ENCODE results near the gene LIPA. TPM values are rescaled to one million over a fixed set of nuclear protein-coding genes. Genes with fewer than 3 reads are reported as not detected.

Gene LIPA
- total RNA-seq, 1 donor from 2014 or later, result 18.9 TPM

DNA sequence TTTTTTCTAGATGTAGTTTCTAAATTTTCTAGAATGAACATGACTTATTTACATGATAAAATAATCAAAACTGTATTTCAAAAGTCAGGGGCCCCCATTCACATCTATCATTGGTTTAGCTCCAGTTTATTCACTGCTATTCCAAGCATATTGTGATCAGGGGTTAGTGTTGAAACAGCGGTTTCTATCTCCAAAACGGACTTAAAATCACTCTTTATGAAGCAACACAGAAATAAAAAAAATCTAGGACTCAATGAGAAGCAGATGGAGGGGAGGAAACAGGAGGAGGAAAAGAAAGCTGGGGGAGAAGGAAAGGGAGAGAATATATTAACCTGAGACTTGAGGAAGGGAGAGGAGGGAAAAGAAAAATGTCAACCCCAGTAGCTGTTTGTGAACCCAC lies 29.7 kb downstream of the LIPA start:
- Mint-ChIP-seq H3K4me1 (peaks cover 27% of the 10 kb centered on the region), H3K27ac (no peak overlapping the region), H3K36me3 (peaks cover 5% of the 10 kb centered on the region), H3K9me3 (peaks cover 7% of the 10 kb centered on the region), H3K27me3 (ENCODE audit: insufficient read depth, low read depth) (no peaks in the 10 kb centered on the region), H3K4me3 (no peak overlapping the region)
- H3K27me3 ChIP-seq, result no peaks in the 10 kb centered on the region
- no peaks in the 10 kb centered on the region for H3K36me3 ChIP-seq
- no peak overlapping the region for H2AFZ ChIP-seq (replicated peaks)
- peaks cover 6% of the 10 kb centered on the region for H3F3A ChIP-seq (ENCODE audit: low read depth)
- no peak overlapping the region for H3K27ac ChIP-seq
- H3K4me2 ChIP-seq, result no peak overlapping the region
- no peaks in the 10 kb centered on the region for H3K79me2 ChIP-seq (ENCODE audit: low read depth)
- no peaks in the 10 kb centered on the region for H4K20me1 ChIP-seq (ENCODE audit: low read depth)
- no peak for TF ChIP-seq CTCF (IDR thresholded peaks at IDR 0.05)
- no peak for TF ChIP-seq EZH2phosphoT487 (IDR thresholded peaks at IDR 0.05)
- no peak for TF ChIP-seq EZH2 (IDR thresholded peaks at IDR 0.05)
- peaks cover 4% of the 10 kb centered on the region for H3K9me3 ChIP-seq (ENCODE audit: low read depth)
- no peak overlapping the region for H3K4me3 ChIP-seq
- no peak overlapping the region for H3K9ac ChIP-seq
- DNase-seq (ENCODE audit: low spot score), result no peak
- H3K4me1 ChIP-seq, result peaks cover 11% of the 10 kb centered on the region

DNA sequence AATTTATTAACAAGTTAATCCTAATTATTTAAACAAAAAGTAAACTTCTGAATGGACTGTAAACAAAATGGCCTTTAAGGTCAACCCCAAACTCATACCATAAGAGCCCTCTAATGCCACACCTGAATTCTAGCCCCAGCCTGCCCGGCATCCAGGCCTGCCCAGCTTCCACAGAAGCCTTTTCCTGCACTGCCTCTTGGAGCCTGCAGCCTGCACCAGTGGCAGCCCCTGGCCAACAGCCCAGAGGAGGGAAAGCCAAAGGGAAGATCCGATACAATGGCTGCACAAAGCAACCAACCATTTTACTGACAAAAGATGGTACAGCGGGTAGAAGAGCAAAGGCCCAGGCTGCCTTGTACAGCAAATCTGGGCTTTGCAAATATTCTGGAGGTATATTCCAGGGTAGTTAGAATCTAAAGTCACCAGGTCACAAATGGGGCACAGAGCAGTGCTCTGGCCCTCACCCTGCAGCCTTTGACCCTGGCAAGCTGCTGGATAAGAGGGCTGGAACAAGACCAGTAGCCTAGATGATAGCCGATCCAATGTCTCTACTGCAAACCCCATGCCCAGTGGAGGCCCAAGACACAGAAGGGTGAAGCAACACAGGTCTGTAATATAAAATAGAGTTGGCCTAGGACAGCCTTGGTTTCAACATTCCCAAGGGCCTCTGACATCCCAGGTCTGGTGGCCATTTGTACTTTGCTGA lies 31.9 kb downstream of the LIPA start:
- no peak overlapping the region for H2AFZ ChIP-seq (replicated peaks)
- H3K27me3 Mint-ChIP-seq (ENCODE audit: insufficient read depth, low read depth), result no peaks in the 10 kb centered on the region
- H3K79me2 ChIP-seq (ENCODE audit: low read depth), result no peaks in the 10 kb centered on the region
- H3K27ac Mint-ChIP-seq, result no peak overlapping the region
- H3K36me3 ChIP-seq, result no peaks in the 10 kb centered on the region
- peaks cover 4% of the 10 kb centered on the region for H3K4me1 ChIP-seq
- H4K20me1 ChIP-seq (ENCODE audit: low read depth), result no peaks in the 10 kb centered on the region
- no peaks in the 10 kb centered on the region for H3K9me3 ChIP-seq (ENCODE audit: low read depth)
- H3K9me3 Mint-ChIP-seq, result no peaks in the 10 kb centered on the region
- H3K4me3 Mint-ChIP-seq, result no peak overlapping the region
- H3K9ac ChIP-seq, result no peak overlapping the region
- H3K4me1 Mint-ChIP-seq, result peaks cover 14% of the 10 kb centered on the region
- no peak overlapping the region for H3K4me2 ChIP-seq
- no peak for DNase-seq (ENCODE audit: low spot score)
- TF ChIP-seq EZH2phosphoT487 (IDR thresholded peaks at IDR 0.05), result no peak
- TF ChIP-seq CTCF (IDR thresholded peaks at IDR 0.05), result no peak
- no peak for TF ChIP-seq EZH2 (IDR thresholded peaks at IDR 0.05)
- peaks cover 6% of the 10 kb centered on the region for H3F3A ChIP-seq (ENCODE audit: low read depth)
- no peaks in the 10 kb centered on the region for H3K27me3 ChIP-seq
- H3K27ac ChIP-seq, result no peak overlapping the region
- no peaks in the 10 kb centered on the region for H3K36me3 Mint-ChIP-seq
- H3K4me3 ChIP-seq, result no peak overlapping the region

DNA sequence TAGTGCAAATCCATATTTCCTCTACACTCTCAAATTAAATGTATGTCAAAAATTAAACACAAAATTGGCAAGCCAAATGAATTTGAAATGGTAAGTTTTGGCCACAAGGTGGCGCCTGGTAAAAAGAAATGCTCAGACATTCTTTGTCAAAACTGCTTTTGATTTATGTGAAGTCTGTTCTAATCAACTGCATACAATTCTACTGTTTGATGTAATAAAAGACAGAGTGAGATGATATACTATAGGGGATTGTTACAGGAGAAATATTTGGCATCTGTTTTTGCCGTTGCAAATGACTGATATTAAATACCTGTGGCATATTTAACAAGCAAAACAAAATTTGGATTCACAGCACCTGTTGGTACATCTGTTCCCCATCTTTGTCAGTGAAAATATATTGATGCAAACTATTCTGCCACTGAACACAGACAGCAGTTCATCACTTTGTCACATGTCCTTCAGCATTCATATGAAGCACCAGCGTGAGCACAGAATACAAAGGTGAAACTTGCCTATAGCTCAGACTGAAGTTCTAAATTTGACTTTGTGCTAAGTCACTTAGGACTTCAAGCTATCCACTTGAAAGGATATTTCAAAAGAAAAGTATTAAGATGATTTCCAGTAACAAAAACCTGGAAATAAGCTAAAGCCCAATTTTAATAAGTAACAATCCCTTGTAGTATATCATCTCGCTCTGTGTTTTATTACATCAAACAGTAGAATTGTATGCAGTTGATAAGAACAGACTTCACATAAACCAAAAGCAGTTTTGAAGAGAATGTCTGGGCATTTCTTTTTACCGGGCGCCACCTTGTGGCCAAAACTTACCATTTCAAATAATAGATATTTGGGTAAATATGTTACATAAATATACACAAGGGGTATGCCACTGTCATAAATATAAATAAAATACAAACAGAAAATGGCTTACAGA lies 34.3 kb downstream of the LIPA start:
- no peaks in the 10 kb centered on the region for H3K9me3 Mint-ChIP-seq
- no peak for TF ChIP-seq EZH2 (IDR thresholded peaks at IDR 0.05)
- no peak for TF ChIP-seq EZH2phosphoT487 (IDR thresholded peaks at IDR 0.05)
- TF ChIP-seq CTCF (IDR thresholded peaks at IDR 0.05), result peak; percentile 90
- no peak overlapping the region for H3K4me3 Mint-ChIP-seq
- Histone ChIP-seq H3K36me3 (no peaks in the 10 kb centered on the region), H3K27ac (no peak overlapping the region), H3K9ac (no peak overlapping the region), H4K20me1 (ENCODE audit: low read depth) (no peaks in the 10 kb centered on the region), H3K79me2 (ENCODE audit: low read depth) (no peaks in the 10 kb centered on the region), H2AFZ (replicated peaks) (no peak overlapping the region), H3K4me1 (no peaks in the 10 kb centered on the region), H3K27me3 (no peaks in the 10 kb centered on the region), H3K4me2 (no peak overlapping the region), H3F3A (ENCODE audit: low read depth) (peaks cover 6% of the 10 kb centered on the region), H3K9me3 (ENCODE audit: low read depth) (no peaks in the 10 kb centered on the region), H3K4me3 (no peak overlapping the region)
- no peaks in the 10 kb centered on the region for H3K27me3 Mint-ChIP-seq (ENCODE audit: insufficient read depth, low read depth)
- peak; percentile 65 for DNase-seq (ENCODE audit: low spot score)
- no peak overlapping the region for H3K27ac Mint-ChIP-seq
- no peaks in the 10 kb centered on the region for H3K36me3 Mint-ChIP-seq
- peaks cover 9% of the 10 kb centered on the region for H3K4me1 Mint-ChIP-seq
